Adipose tissue (tissue), 3 donors: ENCODE data around the gene MCCC2. TPM values are rescaled to one million over a fixed set of nuclear protein-coding genes. Genes with fewer than 3 reads are reported as not detected.
"Not testable (repeated sequence)": the region's sequence is repeated elsewhere in the genome, so short reads cannot be mapped to it uniquely, and the experiment has no call there.

ENCODE experiments used
- H3K27ac ChIP-seq: one replicate; pipeline ENCODE4 v1.5.1; 2013; ENCODE audit warnings: low read depth, low read length
- WGBS, 3 donors: extraction: QIAGEN DNeasy Blood & Tissue Kit; methylation state at CpG; one replicate each; pipeline ENCODE4 v1.1.7; 2013; 5-methylcytosine and 5-hydroxymethylcytosine counted together
- polyA plus RNA-seq, 3 donors: library from polyadenylated mRNA; stranded (reverse); fragments of 200-250 nt; gene quantifications; one replicate each; pipeline ENCODE4 v1.2.3, GENCODE V29; 2013
- donor health status: healthy with polysubstance abuse.
- donor health status: Bipolar disorder and iron deficiency.
- donor health status: healthy.

The MCCC2 gene
- 10 to 100 TPM; 16.7 to 54.7 (median 29.6) TPM for polyA plus RNA-seq

- 0% methylated on average over 56 of the region's 56 CpGs for WGBS, 3 donors
- H3K27ac ChIP-seq = no peak within 1 kb of the TSS
Observed at GRCh38 chr5:71586941-71587765, at the start of gene MCCC2. TSS of gene MCCC2 (plus strand) at chr5:71587340. CDS start at chr5:71587426, 86 bp downstream.

- no peak overlapping the region for H3K27ac ChIP-seq
- WGBS, 3 donors = 77 to 87% (median 78%) methylated on average over 3 of the region's 3 CpGs
Observed at GRCh38 chr5:71537687-71538086, 49.5 kb upstream of the MCCC2 start.

- 95 to 99% (median 98%) methylated on average over 7 of the region's 7 CpGs for WGBS, 3 donors
- not testable (repeated sequence) for H3K27ac ChIP-seq
Observed at GRCh38 chr5:71550885-71551284, 36.3 kb upstream of the MCCC2 start.

GRCh38 chr5:71551582-71551981, 35.6 kb upstream of the MCCC2 start:
- WGBS, 3 donors = 95 to 100% (median 97%) methylated on average over 16 to 22 of the region's 27 CpGs
- not testable (repeated sequence) for H3K27ac ChIP-seq

- 94 to 97% (median 96%) methylated on average over 32 to 46 of the region's 53 CpGs for WGBS, 3 donors
- H3K27ac ChIP-seq = not testable (repeated sequence)
Observed at GRCh38 chr5:71552026-71552749, 35.0 kb upstream of the MCCC2 start.

- no peak overlapping the region for H3K27ac ChIP-seq
- WGBS, 3 donors = 97 to 98% (median 98%) methylated on average over 4 of the region's 4 CpGs
Observed at GRCh38 chr5:71563161-71563560, 24.0 kb upstream of the MCCC2 start.

- H3K27ac ChIP-seq = no peak overlapping the region
Observed at GRCh38 chr5:71564895-71565294, 22.2 kb upstream of the MCCC2 start.

GRCh38 chr5:71569748-71570509, 17.2 kb upstream of the MCCC2 start:
- WGBS, 3 donors = 72 to 87% (median 86%) methylated on average over 5 of the region's 5 CpGs
- H3K27ac ChIP-seq = no peak overlapping the region

GRCh38 chr5:71571811-71572210, 15.3 kb upstream of the MCCC2 start:
- WGBS, 3 donors = 82 to 96% (median 93%) methylated on average over 7 of the region's 7 CpGs
- H3K27ac ChIP-seq = not testable (repeated sequence)

- WGBS, 3 donors = 70 to 83% (median 80%) methylated on average over 7 of the region's 7 CpGs
- no peak overlapping the region for H3K27ac ChIP-seq
Observed at GRCh38 chr5:71573591-71573990, 13.5 kb upstream of the MCCC2 start.

- 92 to 98% (median 95%) methylated on average over 4 of the region's 4 CpGs for WGBS, 3 donors
- not testable (repeated sequence) for H3K27ac ChIP-seq
Observed at GRCh38 chr5:71575588-71575987, 11.6 kb upstream of the MCCC2 start.

GRCh38 chr5:71576241-71576640, 10.9 kb upstream of the MCCC2 start:
- 95 to 98% (median 96%) methylated on average over 3 of the region's 3 CpGs for WGBS, 3 donors
- H3K27ac ChIP-seq = no peak overlapping the region

- 81 to 97% (median 97%) methylated on average over 6 of the region's 6 CpGs for WGBS, 3 donors
- H3K27ac ChIP-seq = not testable (repeated sequence)
Observed at GRCh38 chr5:71577839-71578238, 9.3 kb upstream of the MCCC2 start.

GRCh38 chr5:71582945-71583584, 4.1 kb upstream of the MCCC2 start:
- 87 to 90% (median 87%) methylated on average over 4 of the region's 4 CpGs for WGBS, 3 donors
- no peak overlapping the region for H3K27ac ChIP-seq

GRCh38 chr5:71586052-71586940, 844 bp upstream of the MCCC2 start:
- H3K27ac ChIP-seq = no peak overlapping the region
- 77 to 83% (median 81%) methylated on average over 22 of the region's 22 CpGs for WGBS, 3 donors

- 58 to 69% (median 64%) methylated on average over 18 to 19 of the region's 19 CpGs for WGBS, 3 donors
- H3K27ac ChIP-seq = no peak overlapping the region
Observed at GRCh38 chr5:71587766-71588532, 809 bp downstream of the MCCC2 start.

GRCh38 chr5:71588533-71588885, 1.4 kb downstream of the MCCC2 start:
- 95 to 96% (median 96%) methylated on average over 2 of the region's 2 CpGs for WGBS, 3 donors
- no peak overlapping the region for H3K27ac ChIP-seq
